Thyroid gland (tissue), 4 donors: ENCODE results near the gene EML4.

Experiments
- CTCF ChIP-seq, 6 experiments: fragments of 200-600 bp in 3 of 6; fragments of 450-650 bp in 3 of 6; sonication (generic) in 3 of 6; IDR thresholded peaks; one replicate each; pipeline ENCODE4 v1.5.1; 2016 to 2019; ENCODE audit warnings: antibody characterized with exemption in 6 of 6, mild to moderate bottlenecking in 2 of 6, inconsistent platforms in 1 of 6, moderate library complexity in 1 of 6
- POLR2A ChIP-seq, 2 donors: fragments of 450-650 bp; IDR thresholded peaks; one replicate each; pipeline ENCODE4 v1.6.1; 2017; ENCODE audit warnings: antibody characterized with exemption in 2 of 2, mild to moderate bottlenecking in 2 of 2, moderate library complexity in 1 of 2

- TF ChIP-seq POLR2A (IDR thresholded peaks at IDR 0.05) (no peak), CTCF (IDR thresholded peaks at IDR 0.05) (no peak)
These were observed 49.6 kb downstream of the EML4 start for GRCh38 chr2:42218712-42219111.
